Activated CD8-positive, alpha-beta memory T cell treated with anti-CD3 and anti-CD28 coated beads for 4 hours (primary cell): ENCODE data around the gene LENEP.

Experiments
- DNase-seq, 2 donors: peaks; one replicate each; pipeline ENCODE4 v3.0.0-alpha.2; 2020; ENCODE audit warnings: low read depth in 2 of 2

The LENEP gene

DNA sequence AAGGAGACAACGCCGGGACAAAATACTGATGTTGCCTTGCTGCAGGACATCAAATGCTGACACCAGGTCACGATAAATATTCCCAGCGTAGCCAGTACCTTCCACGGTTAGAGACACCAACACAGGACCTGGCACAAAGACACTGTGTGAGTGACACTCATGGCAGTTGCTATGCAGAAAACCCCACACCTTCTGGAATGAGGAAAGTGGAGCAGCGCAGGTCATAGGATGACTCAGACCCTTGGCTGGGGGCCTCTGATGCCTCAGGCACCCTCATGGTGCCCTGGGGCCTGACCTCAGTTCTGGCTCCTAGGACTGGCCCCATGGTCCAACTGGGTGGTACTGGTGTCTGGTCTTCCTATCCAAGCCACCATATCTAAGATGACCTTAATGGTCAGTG, 33.2 kb downstream of the LENEP start:
- no peak for DNase-seq

DNA sequence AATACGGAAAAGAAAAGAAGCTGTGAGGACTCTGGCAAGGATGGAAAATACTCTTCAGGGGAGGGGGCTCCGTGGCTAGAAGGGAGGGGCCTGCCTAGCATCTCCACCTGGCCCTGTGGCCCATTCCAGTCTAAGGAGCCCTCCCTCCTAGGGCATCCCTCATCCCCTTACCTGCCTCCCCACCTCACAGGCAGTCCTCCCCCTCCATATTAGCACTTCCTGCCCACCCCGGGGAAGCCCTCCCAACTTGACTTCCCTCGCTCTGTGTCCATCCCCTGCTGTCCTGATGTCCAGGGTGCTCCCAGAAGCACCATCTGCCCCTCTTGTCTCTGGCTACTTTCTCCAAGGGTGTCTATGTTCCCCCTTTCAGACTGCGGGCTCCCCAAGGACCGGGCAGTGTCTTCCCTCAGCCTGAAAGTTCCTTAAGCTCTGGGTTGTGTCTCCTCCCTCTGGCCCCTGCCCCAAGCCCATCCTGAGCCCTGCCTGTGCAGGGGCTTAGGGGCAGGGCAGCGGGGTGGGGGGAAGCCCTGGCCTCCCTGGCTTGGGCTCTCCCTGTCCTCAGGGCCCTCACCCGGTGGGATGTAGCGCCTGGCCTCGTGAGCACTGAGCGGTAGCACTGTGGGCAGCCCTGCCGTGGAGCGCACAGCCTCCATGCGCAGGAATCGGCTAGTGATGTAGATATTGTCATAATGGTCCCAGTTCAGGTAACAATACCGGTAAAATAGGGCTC, 36.3 kb downstream of the LENEP start:
- DNase-seq = no peak

DNA sequence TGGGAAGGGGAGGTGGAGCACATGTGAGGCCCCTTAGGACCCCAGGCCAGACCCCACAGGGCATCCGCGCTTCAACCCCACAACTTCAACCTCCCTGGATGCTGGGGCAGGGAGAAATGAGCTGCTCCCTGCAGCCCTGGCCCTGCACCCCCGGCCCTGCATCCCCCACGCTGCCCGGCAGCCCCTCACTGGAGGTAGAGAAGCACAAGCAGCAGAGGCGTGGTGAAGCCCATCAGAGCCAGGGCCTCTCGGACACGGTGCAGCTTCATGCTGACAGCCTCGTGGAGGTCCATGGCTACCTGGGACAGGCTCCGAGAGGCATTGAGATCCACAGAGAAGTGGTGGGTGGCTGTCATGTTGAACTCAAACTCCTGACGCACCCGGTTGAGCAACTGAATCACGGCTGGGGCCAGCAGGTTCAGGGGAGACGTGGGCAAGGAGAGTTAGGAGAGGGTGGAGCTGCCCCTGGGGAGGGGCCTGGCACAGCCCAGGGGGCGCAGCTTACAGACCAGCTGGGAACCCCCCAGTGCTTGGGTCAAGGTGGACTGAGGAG, 36.9 kb downstream of the LENEP start:
- DNase-seq = no peak

DNA sequence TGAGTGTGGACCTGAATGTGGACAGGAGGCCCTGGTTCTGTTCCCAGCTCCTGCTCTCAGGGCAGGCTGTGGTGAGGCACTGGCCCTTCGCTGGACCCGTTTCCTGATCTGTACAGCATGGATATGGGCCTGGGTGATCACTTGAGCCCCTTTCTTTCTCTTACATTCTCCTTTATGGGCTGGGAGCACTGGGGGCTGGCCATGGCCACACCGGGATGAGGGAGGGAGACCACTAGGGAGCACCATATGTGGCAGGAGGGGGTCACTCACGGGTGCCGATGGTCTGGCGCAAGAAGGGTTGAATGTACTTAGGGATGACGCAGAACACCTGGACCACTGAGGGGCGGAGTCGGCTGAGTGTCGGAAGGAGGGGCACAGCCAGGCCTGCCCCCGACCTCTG, 37.5 kb downstream of the LENEP start:
- DNase-seq = no peak

DNA sequence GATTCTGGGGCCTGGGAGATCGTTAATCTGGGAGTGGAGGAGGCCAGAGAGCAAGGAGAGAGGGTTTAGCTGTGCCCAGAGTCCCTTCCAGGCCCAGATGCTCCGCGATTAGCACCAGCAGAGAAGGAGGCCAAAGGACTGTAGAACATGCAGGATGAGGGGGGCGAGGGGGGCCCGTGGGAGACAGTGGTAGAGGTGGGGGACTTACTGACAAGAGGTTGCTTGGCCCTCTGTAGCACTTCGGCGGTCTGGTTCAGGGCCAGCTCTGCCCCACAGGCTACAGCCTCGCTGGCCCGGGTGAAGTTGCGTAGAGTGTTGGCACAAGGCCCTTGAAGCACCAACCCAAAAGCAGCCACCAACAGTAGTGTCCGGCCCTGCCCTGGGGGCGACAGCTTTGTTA, 39.5 kb downstream of the LENEP start:
- DNase-seq = no peak

DNA sequence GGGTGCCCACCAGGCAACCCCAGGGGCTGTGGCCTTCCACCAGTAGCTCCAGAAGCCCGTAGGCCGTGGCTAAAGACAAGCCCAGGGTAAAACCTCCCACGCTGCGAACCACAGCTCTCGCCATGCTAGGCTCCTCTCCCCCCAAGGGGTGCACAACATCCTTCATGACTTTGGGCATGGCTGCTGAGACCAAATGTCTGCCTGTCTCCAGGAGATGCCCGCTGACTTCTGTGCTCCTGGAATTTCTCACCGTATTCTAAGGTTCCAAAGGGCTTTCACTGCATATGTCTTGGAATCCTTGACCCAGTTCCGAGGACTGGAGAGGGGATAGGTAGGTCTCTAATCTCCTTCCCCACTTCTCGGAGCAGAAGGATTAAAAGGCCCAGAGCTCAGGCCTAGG, 40.1 kb downstream of the LENEP start, which contains the start of the genes DCST1 and DCST2:
Gene DCST1, plus strand, starts transcription at position 301 of the 400 bp plus-strand sequence. CDS start 213 bp downstream, outside the sequence.
Gene DCST2, minus strand, starts transcription at position 258 of the 400 bp plus-strand sequence. Its CDS starts 80 bp downstream, at position 178.
- no peak for DNase-seq

DNA sequence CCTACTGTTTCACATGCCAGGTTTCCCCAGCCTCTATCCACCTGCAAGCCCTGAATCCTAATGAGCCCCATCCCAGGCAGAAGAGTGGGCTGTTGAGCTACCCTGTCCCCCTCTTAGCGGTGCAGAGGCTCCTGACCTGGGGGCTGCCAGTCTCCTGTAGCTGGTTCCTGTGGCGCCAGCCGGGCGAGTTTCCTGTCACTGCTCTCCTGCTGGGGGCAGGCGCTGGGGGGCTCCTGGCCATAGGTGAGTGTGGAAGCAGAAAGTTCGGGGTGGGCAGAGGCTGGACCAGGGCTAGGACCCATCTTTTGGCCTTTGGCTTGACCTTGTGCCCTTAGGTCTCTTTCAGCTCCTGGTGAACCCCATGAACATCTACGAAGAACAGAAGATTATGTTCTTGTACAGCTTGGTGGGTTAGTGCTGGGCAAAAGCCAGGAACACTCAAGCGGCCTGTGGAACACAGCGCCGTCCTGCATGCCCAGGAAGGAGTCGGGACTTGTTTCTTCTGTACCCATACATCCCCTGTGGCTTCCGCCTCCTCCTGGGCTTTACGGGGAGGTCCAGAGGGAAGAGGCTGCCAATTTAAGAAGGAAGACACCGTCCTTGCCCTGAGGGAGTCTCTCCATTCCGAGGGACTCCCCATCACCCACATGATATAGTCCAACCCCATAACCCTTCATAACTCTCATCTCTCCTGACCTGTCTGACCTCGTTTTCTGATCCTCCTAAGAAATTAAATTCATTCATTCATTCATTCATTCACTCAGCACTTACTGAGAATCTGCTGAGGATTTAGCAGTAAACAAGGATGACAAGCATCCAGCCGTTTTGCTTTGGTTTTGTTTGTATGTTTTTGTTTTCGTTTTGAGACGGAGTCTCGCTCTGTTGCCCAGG, 41.2 kb downstream of the LENEP start:
- DNase-seq = no peak

DNA sequence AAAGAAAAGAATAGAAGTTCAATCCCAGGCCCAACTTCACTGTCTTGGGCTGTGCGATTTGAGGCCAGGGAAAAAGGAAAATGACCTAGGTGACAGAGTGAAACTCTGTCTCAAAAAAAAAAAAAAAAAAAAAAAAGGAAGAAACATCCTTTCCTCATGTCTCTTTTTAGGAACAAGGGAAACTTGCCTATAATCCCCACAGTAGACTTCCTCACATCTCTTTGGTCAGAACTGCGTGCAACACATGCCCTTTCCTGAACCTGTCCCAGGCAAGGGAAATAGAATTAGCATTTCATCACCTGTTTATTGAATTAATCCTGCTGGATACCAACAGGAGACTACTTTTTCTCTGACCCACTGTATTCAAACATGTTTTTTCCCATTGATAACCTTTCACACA, 42.5 kb downstream of the LENEP start:
- no peak for DNase-seq

DNA sequence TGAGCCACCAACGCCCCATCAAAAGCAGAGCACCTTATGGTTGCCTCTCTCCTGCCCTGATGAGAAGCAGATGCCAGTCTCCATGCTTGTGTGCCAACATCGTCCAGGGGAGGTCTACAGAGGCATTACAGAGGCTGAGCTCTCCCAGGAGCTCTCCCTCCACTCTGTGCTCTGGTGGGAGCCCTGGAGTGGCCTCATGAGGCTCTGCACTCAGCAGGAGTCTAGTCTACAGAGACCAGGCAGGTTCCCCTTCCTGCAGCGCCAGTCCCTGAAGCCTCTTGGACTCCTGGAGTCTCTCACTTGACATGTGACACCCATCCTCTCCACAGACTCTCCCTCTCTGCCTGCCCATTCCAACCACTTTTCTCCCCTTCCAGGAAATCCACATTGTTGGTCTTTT, 43.7 kb downstream of the LENEP start:
- DNase-seq = no peak

DNA sequence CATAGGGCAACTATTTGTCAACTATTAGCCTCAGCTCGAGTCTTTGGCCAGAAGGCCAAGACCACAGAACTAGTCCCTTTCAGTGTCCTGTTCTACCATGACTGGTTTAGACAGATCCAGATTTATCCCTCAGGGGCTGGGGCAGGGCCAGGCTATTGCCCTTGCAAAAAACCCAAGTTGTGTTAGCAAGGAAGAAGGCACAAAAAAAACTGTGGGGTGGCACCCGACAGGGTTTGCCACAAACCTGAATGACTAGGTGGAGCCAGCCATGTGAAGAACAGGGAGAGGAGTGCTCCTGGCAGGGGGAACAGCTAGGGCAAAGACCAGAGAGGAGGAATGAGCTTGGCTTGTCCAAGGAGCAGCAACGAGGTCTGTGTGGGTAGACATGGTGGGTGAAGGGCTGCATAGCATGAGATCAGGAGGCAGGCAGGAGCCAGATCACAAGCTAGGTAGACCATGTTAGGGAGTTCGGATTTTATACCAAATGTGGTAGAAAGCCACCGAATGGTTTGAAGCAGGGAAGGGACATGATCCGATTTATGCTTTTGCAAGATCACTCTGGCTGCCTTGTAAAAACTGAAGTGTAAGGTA, 44.6 kb downstream of the LENEP start:
- no peak for DNase-seq

DNA sequence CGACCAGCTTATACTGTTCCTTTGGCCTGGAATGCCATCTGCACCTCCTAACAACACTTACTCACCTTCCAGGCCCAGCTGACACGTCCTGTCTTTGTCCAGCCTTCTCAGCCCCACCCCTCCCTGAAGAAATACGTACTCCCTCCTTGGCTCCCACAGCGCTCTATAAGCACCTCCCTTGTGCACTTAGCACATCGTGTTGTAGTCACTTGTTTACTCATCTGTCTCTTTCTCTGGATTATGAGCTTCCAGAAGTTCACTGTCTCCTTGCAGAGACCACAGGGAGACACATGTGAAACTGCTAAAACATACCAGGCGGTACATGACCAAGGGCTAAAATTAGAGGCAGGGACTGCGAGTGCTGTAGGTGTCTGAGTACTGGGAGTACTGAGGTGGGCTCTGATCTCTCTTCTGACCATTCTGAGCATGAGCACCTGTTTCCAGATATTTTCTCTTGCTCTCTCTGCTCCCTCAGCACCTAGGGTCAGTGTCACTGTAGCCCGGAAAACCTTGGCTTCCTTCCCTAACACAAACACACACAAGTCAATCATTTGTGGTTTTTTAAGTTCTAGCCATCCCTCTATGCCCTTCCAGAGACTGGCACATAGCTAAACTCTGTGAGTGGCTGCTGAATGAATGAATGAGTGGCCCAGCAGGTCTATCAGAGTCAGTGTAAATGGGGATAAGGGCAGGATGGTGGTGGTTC, 45.4 kb downstream of the LENEP start:
- DNase-seq = no peak

DNA sequence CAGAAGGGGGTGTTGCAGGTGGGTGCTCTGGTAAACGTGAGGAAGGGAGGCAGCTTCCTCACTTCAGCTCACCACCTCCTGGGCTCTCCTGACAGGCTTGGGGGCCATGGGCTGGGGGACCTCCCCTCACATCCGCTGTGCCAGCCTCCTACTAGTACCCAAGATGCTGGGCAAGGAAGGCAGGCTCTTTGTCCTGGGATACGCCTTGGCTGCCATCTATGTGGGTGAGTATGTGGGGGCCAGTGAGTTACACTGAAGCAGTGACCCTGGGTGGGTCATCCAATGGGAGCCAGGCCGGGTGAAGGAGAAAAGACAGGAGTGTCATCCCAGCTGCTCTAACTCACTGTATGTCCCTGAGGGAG, 45.9 kb downstream of the LENEP start:
- no peak for DNase-seq

DNA sequence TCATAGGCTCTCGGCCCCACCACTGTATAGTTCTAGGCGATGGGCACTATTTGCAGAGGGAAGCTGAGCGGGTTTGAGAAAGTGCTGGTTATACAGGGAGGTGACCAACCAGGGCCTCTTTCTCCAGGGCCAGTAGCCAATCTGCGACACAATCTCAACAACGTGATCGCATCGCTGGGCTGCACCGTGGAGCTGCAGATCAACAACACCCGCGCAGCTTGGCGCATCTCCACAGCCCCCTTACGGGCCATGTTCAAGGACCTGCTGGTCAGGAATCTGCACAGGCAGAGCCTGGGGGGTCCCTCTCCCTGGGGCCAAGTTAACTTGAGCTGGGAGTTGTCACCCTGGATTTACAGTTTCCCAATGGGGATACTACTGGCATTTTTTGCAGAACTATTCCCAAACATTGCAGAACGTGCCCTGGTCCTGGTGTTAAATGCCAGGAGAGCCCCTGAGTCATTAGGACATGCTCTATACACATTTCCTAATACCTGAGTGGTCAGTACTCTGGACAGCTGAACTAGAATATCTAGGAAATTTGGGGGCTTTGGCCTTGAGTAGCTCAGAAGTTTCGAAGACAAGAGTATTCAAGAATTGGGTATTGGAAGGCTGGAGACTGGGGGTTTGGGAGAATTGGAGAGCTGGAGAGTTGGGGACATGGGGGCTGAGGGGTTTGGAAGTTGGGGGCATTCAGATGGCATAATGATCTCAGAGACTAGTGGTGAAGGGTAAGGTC, 47.1 kb downstream of the LENEP start:
- DNase-seq = no peak

DNA sequence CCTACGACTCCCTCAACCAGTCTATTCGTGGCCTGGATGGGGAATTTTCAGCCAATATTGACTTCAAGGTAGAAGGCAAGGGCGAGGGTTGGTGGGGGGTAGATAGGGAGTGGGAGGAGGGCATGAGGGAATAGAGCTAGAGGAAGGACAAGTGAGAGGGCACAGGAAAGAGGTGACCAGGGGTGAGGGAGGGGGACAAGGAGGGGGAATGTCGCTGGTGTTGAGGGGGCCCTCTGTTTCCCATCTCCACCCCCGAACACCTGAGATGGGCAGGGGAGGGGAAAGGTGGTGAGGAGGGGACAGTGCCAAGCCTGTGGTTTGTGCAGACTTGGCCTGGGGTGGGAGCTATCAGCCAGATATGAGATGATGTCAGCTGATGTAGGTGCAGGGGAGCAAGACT, 49.4 kb downstream of the LENEP start:
- DNase-seq = no peak

DNA sequence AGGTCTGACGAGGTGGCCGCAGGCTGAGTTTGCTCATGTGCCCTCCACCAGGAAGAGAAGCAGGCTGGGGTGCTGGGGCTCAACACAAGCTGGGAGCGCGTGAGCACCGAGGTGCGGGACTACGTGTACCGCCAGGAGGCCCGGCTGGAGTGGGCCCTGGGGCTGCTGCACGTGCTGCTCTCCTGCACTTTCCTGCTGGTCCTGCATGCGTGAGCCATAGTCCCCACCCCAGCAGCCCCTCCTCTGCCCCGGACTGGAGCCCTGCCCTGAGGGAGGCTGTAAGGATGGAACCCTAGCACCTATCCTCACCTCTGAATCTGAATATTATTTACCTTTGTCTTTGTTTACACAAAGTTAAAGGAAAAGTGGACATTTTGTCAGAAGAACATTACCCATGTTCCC, 49.9 kb downstream of the LENEP start:
- DNase-seq = no peak

DNA sequence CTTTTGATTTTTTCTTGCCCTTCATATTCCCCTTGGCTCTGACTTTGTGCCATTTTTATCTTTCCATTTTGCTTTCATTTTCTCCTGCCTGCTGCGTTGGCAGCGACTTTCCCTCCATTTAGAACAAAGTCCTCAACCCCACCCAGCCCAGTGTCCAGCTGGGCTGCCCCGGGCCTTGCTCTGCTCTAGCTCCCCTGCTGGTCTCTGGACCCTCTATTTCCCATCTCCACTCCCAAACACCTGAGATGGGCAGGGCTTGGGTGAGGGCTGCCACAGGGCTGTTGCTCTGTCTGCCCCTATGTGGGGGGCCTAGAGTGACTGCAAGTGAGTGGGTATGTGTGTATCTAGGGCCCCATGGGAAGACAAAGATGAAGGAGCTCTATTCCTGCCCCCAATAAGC, 50.4 kb downstream of the LENEP start:
- no peak for DNase-seq
